Peyer's patch (tissue), 4 donors: ENCODE data around the gene SCP2. TPM values are rescaled to one million over a fixed set of nuclear protein-coding genes. Genes with fewer than 3 reads are reported as not detected.
A peak's percentile ranks its signal among the peaks of the same experiment; 100 is the strongest.

ENCODE experiments used
- DNase-seq, 3 donors: peaks; one replicate each; pipeline ENCODE4 v3.0.0-alpha.2; 2017 to 2019
- H3K27ac ChIP-seq, 4 donors: fragments of 200-600 bp; sonication (generic); one replicate each; pipeline ENCODE4 v1.5.1; 2016 to 2019
- H3K27me3 ChIP-seq, 2 donors: fragments of 200-600 bp; sonication (generic); one replicate each; pipeline ENCODE4 v1.5.1; 2019
- H3K36me3 ChIP-seq, 3 donors: fragments of 200-600 bp; sonication (generic); one replicate each; pipeline ENCODE4 v1.5.1; 2016 to 2019
- H3K4me1 ChIP-seq, 4 donors: fragments of 200-600 bp; sonication (generic); one replicate each; pipeline ENCODE4 v1.5.1; 2016 to 2019
- H3K4me3 ChIP-seq, 4 donors: fragments of 200-600 bp; sonication (generic); 1 replicate in 3 of 4; 2 replicates in 1 of 4; pipeline ENCODE4 v1.5.1; 2016 to 2019; ENCODE audit warnings: mild to moderate bottlenecking in 1 of 4
- H3K9me3 ChIP-seq, 4 donors: fragments of 200-600 bp; sonication (generic); one replicate each; pipeline ENCODE4 v1.5.1; 2016 to 2019; ENCODE audit warnings: mild to moderate bottlenecking in 1 of 4
- POLR2A ChIP-seq, 2 donors: fragments of 450-650 bp; IDR thresholded peaks; one replicate each; pipeline ENCODE4 v1.5.1; 2017; ENCODE audit warnings: antibody characterized with exemption in 2 of 2, mild to moderate bottlenecking in 2 of 2, moderate library complexity in 2 of 2
- total RNA-seq, 4 donors: library from RNA; depleted of rRNA; stranded (reverse); fragments of >200 nt; gene quantifications; one replicate each; pipeline ENCODE4 v1.1.0, GENCODE V29; 2016
- TF ChIP-seq, protein P1 (sequence below), 6 experiments: fragments of 450-650 bp in 4 of 6; fragments of 200-600 bp in 2 of 6; sonication (generic) in 1 of 6; IDR thresholded peaks; one replicate each; pipeline ENCODE4 v1.5.1; 2017 to 2019; ENCODE audit warnings: antibody characterized with exemption in 6 of 6, mild to moderate bottlenecking in 3 of 6, moderate library complexity in 1 of 6

The SCP2 gene
- total RNA-seq, 4 donors from 2014 or later, result 161 to 402 (median 219) TPM

DNA sequence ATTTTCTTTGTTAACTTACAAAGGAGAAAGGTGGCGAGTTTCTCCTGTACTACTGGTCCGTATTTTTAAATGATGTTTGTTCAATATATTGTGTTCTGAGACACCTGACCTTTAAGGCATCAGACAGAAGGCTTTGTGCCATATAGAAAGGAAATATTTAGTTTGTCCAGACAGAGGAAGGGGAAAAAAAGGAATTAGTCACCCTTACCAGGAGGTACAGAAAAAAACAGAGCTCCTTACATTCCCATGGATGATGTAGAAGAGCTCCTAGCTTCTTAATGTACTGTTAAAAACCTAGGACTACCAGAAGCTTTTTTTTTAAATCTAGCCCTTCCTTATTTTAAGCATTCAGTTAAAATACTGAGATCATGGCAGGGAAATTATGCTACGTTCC is 122.5 kb downstream of the SCP2 start:
- Histone ChIP-seq H3K4me3 (no peak overlapping the region), H3K4me1 (peaks cover 0 to 7% (median 0%) of the 10 kb centered on the region in 4 donors), H3K9me3 (no peaks in the 10 kb centered on the region), H3K36me3 (peaks cover 0 to 54% (median 0%) of the 10 kb centered on the region in 3 donors), H3K27ac (no peak overlapping the region), H3K27me3 (no peaks in the 10 kb centered on the region)
- TF ChIP-seq, protein P1, sequence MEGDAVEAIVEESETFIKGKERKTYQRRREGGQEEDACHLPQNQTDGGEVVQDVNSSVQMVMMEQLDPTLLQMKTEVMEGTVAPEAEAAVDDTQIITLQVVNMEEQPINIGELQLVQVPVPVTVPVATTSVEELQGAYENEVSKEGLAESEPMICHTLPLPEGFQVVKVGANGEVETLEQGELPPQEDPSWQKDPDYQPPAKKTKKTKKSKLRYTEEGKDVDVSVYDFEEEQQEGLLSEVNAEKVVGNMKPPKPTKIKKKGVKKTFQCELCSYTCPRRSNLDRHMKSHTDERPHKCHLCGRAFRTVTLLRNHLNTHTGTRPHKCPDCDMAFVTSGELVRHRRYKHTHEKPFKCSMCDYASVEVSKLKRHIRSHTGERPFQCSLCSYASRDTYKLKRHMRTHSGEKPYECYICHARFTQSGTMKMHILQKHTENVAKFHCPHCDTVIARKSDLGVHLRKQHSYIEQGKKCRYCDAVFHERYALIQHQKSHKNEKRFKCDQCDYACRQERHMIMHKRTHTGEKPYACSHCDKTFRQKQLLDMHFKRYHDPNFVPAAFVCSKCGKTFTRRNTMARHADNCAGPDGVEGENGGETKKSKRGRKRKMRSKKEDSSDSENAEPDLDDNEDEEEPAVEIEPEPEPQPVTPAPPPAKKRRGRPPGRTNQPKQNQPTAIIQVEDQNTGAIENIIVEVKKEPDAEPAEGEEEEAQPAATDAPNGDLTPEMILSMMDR (IDR thresholded peaks at IDR 0.05), result no peak
- no peak for TF ChIP-seq POLR2A (IDR thresholded peaks at IDR 0.05)
- no peak for DNase-seq

DNA sequence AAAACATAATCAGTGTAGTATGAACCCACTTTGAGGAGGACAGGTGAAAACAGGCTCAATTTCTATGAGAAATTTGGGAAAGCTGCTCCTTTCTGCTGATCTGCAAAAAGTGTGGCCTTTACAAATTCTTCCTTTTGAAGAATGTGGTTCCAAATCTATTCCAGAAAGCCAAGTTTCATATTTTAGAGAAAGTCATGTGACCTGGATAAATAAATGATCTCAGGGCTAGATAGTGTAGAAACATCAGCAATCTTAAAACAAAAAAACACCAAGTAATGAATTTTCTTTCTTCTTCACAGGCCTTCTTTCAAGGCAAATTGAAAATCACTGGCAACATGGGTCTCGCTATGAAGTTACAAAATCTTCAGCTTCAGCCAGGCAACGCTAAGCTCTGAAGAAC is 123.2 kb downstream of the SCP2 start:
- Histone ChIP-seq H3K4me3 (no peak overlapping the region), H3K36me3 (peaks cover 0 to 54% (median 0%) of the 10 kb centered on the region in 3 donors), H3K4me1 (peaks cover 0 to 7% (median 0%) of the 10 kb centered on the region in 4 donors), H3K27me3 (no peaks in the 10 kb centered on the region), H3K9me3 (no peaks in the 10 kb centered on the region), H3K27ac (no peak overlapping the region)
- DNase-seq, result no peak
- TF ChIP-seq, protein P1 (IDR thresholded peaks at IDR 0.05), result no peak
- no peak for TF ChIP-seq POLR2A (IDR thresholded peaks at IDR 0.05)

GRCh38 chr1:53051676-53052075 is 124.6 kb downstream of the SCP2 start:
- TF ChIP-seq POLR2A (IDR thresholded peaks at IDR 0.05), result no peak
- TF ChIP-seq, protein P1 (IDR thresholded peaks at IDR 0.05), result no peak
- peaks cover 0 to 6% (median 0%) of the 10 kb centered on the region in 4 donors for H3K4me1 ChIP-seq
- no peak overlapping the region for H3K4me3 ChIP-seq
- H3K27ac ChIP-seq, result no peak overlapping the region
- peaks cover 0 to 54% (median 0%) of the 10 kb centered on the region in 3 donors for H3K36me3 ChIP-seq
- no peaks in the 10 kb centered on the region for H3K9me3 ChIP-seq
- no peak for DNase-seq
- no peaks in the 10 kb centered on the region for H3K27me3 ChIP-seq

- Histone ChIP-seq H3K27me3 (peaks cover 0 to 10% of the 10 kb centered on the region in 2 donors), H3K9me3 (no peaks in the 10 kb centered on the region), H3K27ac (no peak overlapping the region), H3K4me3 (no peak overlapping the region), H3K4me1 (peaks cover 0 to 10% (median 2%) of the 10 kb centered on the region in 4 donors), H3K36me3 (peaks cover 0 to 10% (median 0%) of the 10 kb centered on the region in 3 donors)
- no peak for DNase-seq
- TF ChIP-seq POLR2A (IDR thresholded peaks at IDR 0.05), result no peak
- TF ChIP-seq, protein P1 (IDR thresholded peaks at IDR 0.05), result no peak
These were observed 130.1 kb downstream of the SCP2 start for GRCh38 chr1:53057127-53057526.

- Histone ChIP-seq H3K4me3 (no peak overlapping the region), H3K27ac (peak overlapping the region in 2 of 4 donors; percentile 9 to 45), H3K4me1 (peaks cover 0 to 21% (median 5%) of the 10 kb centered on the region in 4 donors)
These were observed 133.5 kb downstream of the SCP2 start for GRCh38 chr1:53060579-53060978.

More at GRCh38 chr1:53060579-53060978, 133.5 kb downstream of the SCP2 start:
- no peaks in the 10 kb centered on the region for H3K36me3 ChIP-seq
- TF ChIP-seq, protein P1 (IDR thresholded peaks at IDR 0.05), result no peak
- no peaks in the 10 kb centered on the region for H3K9me3 ChIP-seq
- peaks cover 0 to 14% of the 10 kb centered on the region in 2 donors for H3K27me3 ChIP-seq
- DNase-seq, result peak in 1 of 3 donors; percentile 52
